ENCODE results near the gene RNPC3. TPM values are rescaled to one million over a fixed set of nuclear protein-coding genes. Genes with fewer than 3 reads are reported as not detected.

Gene RNPC3
- total and polyA plus RNA-seq, 11 donors = 8.6 to 30.9 (median 16.3) TPM

- intact Hi-C loops (cut with DNase I) = no loop called here
- no peak for ATAC-seq
- 82 to 97% (median 96%) methylated on average over 2 of the region's 2 CpGs for WGBS, 4 donors
- DNase-seq = no peak
- Histone ChIP-seq H3K9me3 (no peaks in the 10 kb centered on the region), H3K27ac (no peak overlapping the region), H3K36me3 (no peaks in the 10 kb centered on the region), H3K4me1 (no peaks in the 10 kb centered on the region), H3K4me3 (no peak overlapping the region), H3K27me3 (no peaks in the 10 kb centered on the region)
- no peak for TF ChIP-seq POLR2A (IDR thresholded peaks at IDR 0.05)
- TF ChIP-seq, protein P1, sequence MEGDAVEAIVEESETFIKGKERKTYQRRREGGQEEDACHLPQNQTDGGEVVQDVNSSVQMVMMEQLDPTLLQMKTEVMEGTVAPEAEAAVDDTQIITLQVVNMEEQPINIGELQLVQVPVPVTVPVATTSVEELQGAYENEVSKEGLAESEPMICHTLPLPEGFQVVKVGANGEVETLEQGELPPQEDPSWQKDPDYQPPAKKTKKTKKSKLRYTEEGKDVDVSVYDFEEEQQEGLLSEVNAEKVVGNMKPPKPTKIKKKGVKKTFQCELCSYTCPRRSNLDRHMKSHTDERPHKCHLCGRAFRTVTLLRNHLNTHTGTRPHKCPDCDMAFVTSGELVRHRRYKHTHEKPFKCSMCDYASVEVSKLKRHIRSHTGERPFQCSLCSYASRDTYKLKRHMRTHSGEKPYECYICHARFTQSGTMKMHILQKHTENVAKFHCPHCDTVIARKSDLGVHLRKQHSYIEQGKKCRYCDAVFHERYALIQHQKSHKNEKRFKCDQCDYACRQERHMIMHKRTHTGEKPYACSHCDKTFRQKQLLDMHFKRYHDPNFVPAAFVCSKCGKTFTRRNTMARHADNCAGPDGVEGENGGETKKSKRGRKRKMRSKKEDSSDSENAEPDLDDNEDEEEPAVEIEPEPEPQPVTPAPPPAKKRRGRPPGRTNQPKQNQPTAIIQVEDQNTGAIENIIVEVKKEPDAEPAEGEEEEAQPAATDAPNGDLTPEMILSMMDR (IDR thresholded peaks at IDR 0.05) = no peak
These were observed 29.4 kb upstream of the RNPC3 start for GRCh38 chr1:103496014-103496635.

- Histone ChIP-seq H3K27ac (no peak overlapping the region), H3K36me3 (no peaks in the 10 kb centered on the region), H3K4me3 (no peak overlapping the region), H3K27me3 (no peaks in the 10 kb centered on the region), H3K9me3 (no peaks in the 10 kb centered on the region), H3K4me1 (no peaks in the 10 kb centered on the region)
- TF ChIP-seq, protein P1 (IDR thresholded peaks at IDR 0.05) = no peak
- no peak for TF ChIP-seq POLR2A (IDR thresholded peaks at IDR 0.05)
- DNase-seq (no peak), ATAC-seq (no peak)
- intact Hi-C loops (cut with DNase I) = no loop called here
These were observed 28.1 kb upstream of the RNPC3 start for GRCh38 chr1:103497404-103497803.

GRCh38 chr1:103509250-103509649, 16.2 kb upstream of the RNPC3 start:
- Histone ChIP-seq H3K36me3 (no peaks in the 10 kb centered on the region), H3K4me1 (no peaks in the 10 kb centered on the region), H3K4me3 (no peak overlapping the region), H3K27me3 (no peaks in the 10 kb centered on the region), H3K9me3 (peaks cover 0 to 11% (median 0%) of the 10 kb centered on the region in 12 donors), H3K27ac (no peak overlapping the region)
- ATAC-seq = no peak
- intact Hi-C loops (cut with DNase I) = loop anchor here in 1 of 10 donors (10.0 kb wide), 1 partner anchor 394 kb away; no protein-coding TSS in a partner anchor
- DNase-seq = no peak
- 64 to 84% (median 73%) methylated on average over 1 of the region's 1 CpG for WGBS, 4 donors
- TF ChIP-seq, protein P1 (IDR thresholded peaks at IDR 0.05) = no peak
- TF ChIP-seq POLR2A (IDR thresholded peaks at IDR 0.05) = no peak

- Histone ChIP-seq H3K9me3 (peaks cover 0 to 11% (median 0%) of the 10 kb centered on the region in 12 donors), H3K27me3 (no peaks in the 10 kb centered on the region), H3K4me1 (no peaks in the 10 kb centered on the region), H3K4me3 (no peak overlapping the region), H3K36me3 (no peaks in the 10 kb centered on the region), H3K27ac (no peak overlapping the region)
- TF ChIP-seq, protein P1 (IDR thresholded peaks at IDR 0.05) = no peak
- no peak for TF ChIP-seq POLR2A (IDR thresholded peaks at IDR 0.05)
- WGBS, 4 donors = 93 to 99% (median 97%) methylated on average over 1 of the region's 1 CpG
- DNase-seq = no peak
- no peak for ATAC-seq
- intact Hi-C loops (cut with DNase I) = loop anchor here in 6 of 10 donors (2.0 to 10.0 kb wide), 4 partner anchors 406 to 1989 kb away; partner anchors contain the start of gene COL11A1 (in 3 of the 6)
These were observed 11.8 kb upstream of the RNPC3 start for GRCh38 chr1:103513711-103514110.

Measured in heart left ventricle (tissue), 16 donors.